IMR-90 (cell line): ENCODE data around the gene PRMT7. TPM values are rescaled to one million over a fixed set of nuclear protein-coding genes. Genes with fewer than 3 reads are reported as not detected.

Experiments
- ATAC-seq: fragments of 200-7000 bp; cut with Tn5 transposase; 2 replicates; pipeline ENCODE4 v1.9.1; 2020; ENCODE audit warnings: low read depth, mild to moderate bottlenecking, moderate library complexity
- BruUV-seq: library from RNA; stranded (reverse); fragments of 400-500 nt; replicated peaks from 2 replicates; lab custom pipeline; 2021; lab: Mats Ljungman, UMichigan
- CTCF ChIA-PET: fragments of 300-600 bp; formaldehyde crosslinking; extraction: SDS; loops from one replicate; lab custom pipeline; 2021; ENCODE audit warnings: antibody characterized with exemption; lab: Yijun Ruan, JAX
- POLR2A ChIA-PET: fragments of 300-600 bp; sonication (Branson Sonifier 250); formaldehyde crosslinking; loops from one replicate; lab custom pipeline; 2022; ENCODE audit warnings: antibody characterized with exemption; ENCODE audit not compliant: unreplicated experiment; lab: Charles Lee
- DNase-seq: peaks from one replicate; pipeline ENCODE4 v3.0.0; 2013
- H2AFZ ChIP-seq: replicated peaks from 2 replicates; pipeline ENCODE3; 2013; ENCODE audit warnings: low read length, mild to moderate bottlenecking; ENCODE audit not compliant: poor library complexity
- H2AK5ac ChIP-seq: 2 replicates; pipeline ENCODE4 v1.6.1; 2013; ENCODE audit warnings: low read depth, low read length, inconsistent platforms
- H2AK9ac ChIP-seq: replicated peaks from 2 replicates; pipeline ENCODE3; 2013; ENCODE audit warnings: mild to moderate bottlenecking, low read depth, low read length, moderate library complexity; ENCODE audit not compliant: poor library complexity
- H2BK120ac ChIP-seq: 2 replicates; pipeline ENCODE4 v1.6.1; 2013; ENCODE audit warnings: low read depth, low read length, inconsistent platforms
- H2BK15ac ChIP-seq: 3 replicates; pipeline ENCODE4 v1.6.1; 2013; ENCODE audit warnings: low read depth, low read length, inconsistent platforms
- H2BK20ac ChIP-seq: 2 replicates; pipeline ENCODE4 v1.6.1; 2013; ENCODE audit warnings: low read depth, mild to moderate bottlenecking, inconsistent platforms, low read length, moderate library complexity
- H2BK5ac ChIP-seq: 2 replicates; pipeline ENCODE4 v1.6.1; 2013; ENCODE audit warnings: mild to moderate bottlenecking, low read depth, low read length, inconsistent platforms; ENCODE audit not compliant: poor library complexity, severe bottlenecking
- H3K14ac ChIP-seq: replicated peaks from 2 replicates; pipeline ENCODE4 v1.6.1; 2013; ENCODE audit warnings: low read depth, low read length, inconsistent platforms
- H3K18ac ChIP-seq: 2 replicates; pipeline ENCODE4 v1.6.1; 2013; ENCODE audit warnings: low read depth, low read length, control low read depth
- H3K23ac ChIP-seq: 2 replicates; pipeline ENCODE4 v1.6.1; 2013; ENCODE audit warnings: low read depth, low read length, inconsistent platforms
- H3K27ac ChIP-seq: 2 replicates; pipeline ENCODE4 v1.5.1; 2013; ENCODE audit warnings: mild to moderate bottlenecking, control low read depth, low read length; ENCODE audit not compliant: insufficient read depth
- H3K27me3 ChIP-seq: 2 replicates; pipeline ENCODE4 v1.6.1; 2013; ENCODE audit warnings: low read length; ENCODE audit not compliant: control insufficient read depth, insufficient read depth
- H3K36me3 ChIP-seq: 2 replicates; pipeline ENCODE4 v1.6.1; 2013; ENCODE audit warnings: low read length, mixed read lengths; ENCODE audit not compliant: control insufficient read depth, insufficient read depth
- H3K4ac ChIP-seq: 2 replicates; pipeline ENCODE4 v1.6.1; 2013; ENCODE audit warnings: low read depth, low read length, inconsistent platforms
- H3K4me1 ChIP-seq: 2 replicates; pipeline ENCODE4 v1.6.1; 2013; ENCODE audit warnings: low read length, mixed read lengths; ENCODE audit not compliant: control insufficient read depth, insufficient read depth
- H3K4me2 ChIP-seq: 2 replicates; pipeline ENCODE4 v1.6.1; 2013; ENCODE audit warnings: low read depth, mild to moderate bottlenecking, control low read depth, low read length, moderate library complexity
- H3K4me3 ChIP-seq: 2 replicates; pipeline ENCODE4 v1.5.1; 2013; ENCODE audit warnings: low read depth, mild to moderate bottlenecking, control low read depth, low read length, moderate library complexity; ENCODE audit not compliant: insufficient read depth
- H3K56ac ChIP-seq: 2 replicates; pipeline ENCODE4 v1.6.1; 2013; ENCODE audit warnings: low read length, inconsistent platforms; ENCODE audit not compliant: insufficient read depth; ENCODE audit errors: extremely low read depth
- H3K79me1 ChIP-seq, 2 experiments: 2 replicates each; pipeline ENCODE4 v1.6.1; 2013; ENCODE audit warnings: low read length in 2 of 2, inconsistent platforms in 1 of 2, low read depth in 1 of 2
- H3K9ac ChIP-seq: 2 replicates; pipeline ENCODE4 v1.6.1; 2013; ENCODE audit warnings: low read depth, low read length, control low read depth
- H3K9me1 ChIP-seq: 2 replicates; pipeline ENCODE4 v1.6.1; 2013; ENCODE audit warnings: low read length, inconsistent platforms; ENCODE audit not compliant: insufficient read depth
- H3K9me3 ChIP-seq: 2 replicates; pipeline ENCODE4 v1.6.1; 2013; ENCODE audit warnings: low read length; ENCODE audit not compliant: control insufficient read depth, insufficient read depth
- H4K20me1 ChIP-seq: 2 replicates; pipeline ENCODE4 v1.6.1; 2013; ENCODE audit warnings: low read length, inconsistent platforms; ENCODE audit not compliant: insufficient read depth
- H4K5ac ChIP-seq: 2 replicates; pipeline ENCODE4 v1.6.1; 2013; ENCODE audit warnings: mild to moderate bottlenecking, low read depth, low read length, control low read depth
- H4K8ac ChIP-seq, 2 experiments: 2 replicates each; pipeline ENCODE4 v1.6.1; 2013; ENCODE audit warnings: low read depth in 2 of 2, low read length in 2 of 2, control low read depth in 1 of 2, inconsistent platforms in 1 of 2
- H4K91ac ChIP-seq: 2 replicates; pipeline ENCODE4 v1.6.1; 2013; ENCODE audit warnings: low read depth, low read length, inconsistent platforms; ENCODE audit not compliant: insufficient read depth
- CEBPB ChIP-seq: IDR thresholded peaks from 2 replicates; pipeline ENCODE4 v1.6.1; 2012; ENCODE audit warnings: low read depth, low read length, improper control_type of control experiment
- CHD1 ChIP-seq: IDR thresholded peaks from 2 replicates; pipeline ENCODE4 v1.6.1; 2012; ENCODE audit warnings: low read depth, low read length, improper control_type of control experiment
- FOS ChIP-seq: fragments of 150-350 bp; IDR thresholded peaks from 2 replicates; pipeline ENCODE4 v1.6.1; 2016; ENCODE audit warnings: low read depth, low read length
- MAFK ChIP-seq: IDR thresholded peaks from 2 replicates; pipeline ENCODE4 v1.6.1; 2012; ENCODE audit warnings: low read depth, low read length, improper control_type of control experiment
- MAZ ChIP-seq: IDR thresholded peaks from 2 replicates; pipeline ENCODE4 v1.6.1; 2012; ENCODE audit warnings: low read depth, mild to moderate bottlenecking, low read length, improper control_type of control experiment, moderate library complexity, borderline replicate concordance
- NFE2L2 ChIP-seq: fragments of 150-350 bp; IDR thresholded peaks from 2 replicates; pipeline ENCODE4 v1.6.1; 2016; ENCODE audit warnings: low read depth, mild to moderate bottlenecking, low read length
- RAD21 ChIP-seq: IDR thresholded peaks from 2 replicates; pipeline ENCODE4 v1.6.1; 2012; ENCODE audit warnings: low read length, improper control_type of control experiment
- RCOR1 ChIP-seq: IDR thresholded peaks from 2 replicates; pipeline ENCODE4 v1.6.1; 2012; ENCODE audit warnings: mild to moderate bottlenecking, low read length, improper control_type of control experiment; ENCODE audit not compliant: insufficient replicate concordance
- WGBS, 2 experiments: methylation state at CpG; one replicate each; pipeline versions ENCODE4 v1.1.5 to v1.1.7; 2013; ENCODE audit warnings: missing lambda C conversion rate in 2 of 2; ENCODE audit not compliant: insufficient read length in 1 of 2; ENCODE audit errors: extremely low coverage in 2 of 2; 5-methylcytosine and 5-hydroxymethylcytosine counted together
- dilution Hi-C: fragments of 300-500 bp; cut with HindIII; formaldehyde crosslinking; loops from one replicate; pipeline ENCODE4 v1.14.3; 2018; ENCODE audit warnings: low sequenced_read_pairs; ENCODE audit not compliant: unreplicated experiment
- in situ Hi-C: fragments of 300-500 bp; cut with MboI; formaldehyde crosslinking; loops from 3 replicates; pipeline ENCODE4 v1.14.3; 2019; ENCODE audit warnings: low sequenced_read_pairs, inconsistent platforms, mixed read lengths
- intact Hi-C: fragments of 100-400 bp; cut with micrococcal nuclease; formaldehyde crosslinking; loops from 2 replicates; pipeline ENCODE4 v1.10.0; 2022
- polyA plus RNA-seq, 3 experiments: library from polyadenylated mRNA; depleted of rRNA; stranded (reverse); fragments of >200 nt; gene quantifications; 2 replicates each; pipeline ENCODE4 v1.2.3, GENCODE V29; 2012; ENCODE audit warnings: low replicate concordance in 1 of 3
- total RNA-seq: library from RNA; depleted of rRNA; stranded (reverse); fragments of >200 nt; gene quantifications from 2 replicates; pipeline ENCODE4 v1.2.3, GENCODE V29; 2012
- TF ChIP-seq, protein P1 (sequence below): fragments of 150-350 bp; IDR thresholded peaks from 2 replicates; pipeline ENCODE4 v1.6.1; 2016; ENCODE audit warnings: low read depth, mild to moderate bottlenecking, low read length, moderate library complexity, borderline replicate concordance
- TF ChIP-seq, protein P2 (sequence below): fragments of 150-350 bp; IDR thresholded peaks from 2 replicates; pipeline ENCODE4 v1.6.1; 2017; ENCODE audit warnings: mild to moderate bottlenecking, antibody characterized with exemption, low read length, low read depth
- TF ChIP-seq, protein P3 (sequence below): conservative IDR thresholded peaks from 2 replicates; pipeline ENCODE4 v1.5.1; 2012; ENCODE audit warnings: mild to moderate bottlenecking, low read depth, low read length, improper control_type of control experiment

Gene PRMT7
- total and polyA plus RNA-seq, 2 of the 4 experiments (the other 2 are of a cell fraction), result 63.1 to 68.6 TPM

DNA sequence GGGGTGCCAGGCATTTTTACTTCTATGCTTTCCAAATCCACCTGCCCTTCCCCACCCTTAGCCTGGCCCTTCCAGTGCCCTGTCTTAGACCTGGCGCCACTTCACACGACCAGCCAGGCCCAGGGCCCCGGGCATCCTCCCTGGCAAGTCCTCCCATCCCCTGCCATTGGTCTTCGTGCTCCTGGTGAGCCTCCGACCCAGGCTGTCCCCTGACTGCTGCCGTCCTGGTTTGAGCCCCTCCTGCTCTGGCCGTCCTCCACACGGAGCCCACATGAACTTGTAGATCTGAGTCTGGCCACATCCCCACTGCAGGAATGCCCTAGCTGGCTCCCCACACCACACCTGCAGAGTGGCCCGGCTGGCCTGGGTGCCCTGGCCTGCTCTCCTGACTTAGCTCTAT, 44.0 kb downstream of the PRMT7 start:
- H2BK120ac ChIP-seq, result no peak overlapping the region
- in situ Hi-C loops, result no loop called here
- H3K4ac ChIP-seq, result no peak overlapping the region
- H3K18ac ChIP-seq, result no peak overlapping the region
- no peaks in the 10 kb centered on the region for H3K27me3 ChIP-seq
- H2BK15ac ChIP-seq, result no peak overlapping the region
- BruUV-seq, result no TSS peak
- H3K27ac ChIP-seq, result no peak overlapping the region
- dilution Hi-C loops, result no loop called here
- no peak overlapping the region for H4K91ac ChIP-seq
- no peak overlapping the region for H4K5ac ChIP-seq
- no peaks in the 10 kb centered on the region for H3K9me3 ChIP-seq
- peaks cover 68% of the 10 kb centered on the region for H3K36me3 ChIP-seq
- DNase-seq, result no peak
- H3K23ac ChIP-seq, result no peak overlapping the region
- POLR2A ChIA-PET, result no interaction called here
- no peaks in the 10 kb centered on the region for H3K9me1 ChIP-seq
- H2AFZ ChIP-seq, result no peak overlapping the region
- TF ChIP-seq CEBPB, result no peak
- TF ChIP-seq NFE2L2, result no peak
- no peak for TF ChIP-seq MAFK
- no peak for TF ChIP-seq CHD1
- TF ChIP-seq, protein P1, sequence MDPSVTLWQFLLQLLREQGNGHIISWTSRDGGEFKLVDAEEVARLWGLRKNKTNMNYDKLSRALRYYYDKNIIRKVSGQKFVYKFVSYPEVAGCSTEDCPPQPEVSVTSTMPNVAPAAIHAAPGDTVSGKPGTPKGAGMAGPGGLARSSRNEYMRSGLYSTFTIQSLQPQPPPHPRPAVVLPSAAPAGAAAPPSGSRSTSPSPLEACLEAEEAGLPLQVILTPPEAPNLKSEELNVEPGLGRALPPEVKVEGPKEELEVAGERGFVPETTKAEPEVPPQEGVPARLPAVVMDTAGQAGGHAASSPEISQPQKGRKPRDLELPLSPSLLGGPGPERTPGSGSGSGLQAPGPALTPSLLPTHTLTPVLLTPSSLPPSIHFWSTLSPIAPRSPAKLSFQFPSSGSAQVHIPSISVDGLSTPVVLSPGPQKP, result no peak
- TF ChIP-seq MAZ, result no peak
- TF ChIP-seq RAD21, result no peak
- TF ChIP-seq RCOR1, result no peak
- TF ChIP-seq FOS, result no peak
- TF ChIP-seq, protein P2, sequence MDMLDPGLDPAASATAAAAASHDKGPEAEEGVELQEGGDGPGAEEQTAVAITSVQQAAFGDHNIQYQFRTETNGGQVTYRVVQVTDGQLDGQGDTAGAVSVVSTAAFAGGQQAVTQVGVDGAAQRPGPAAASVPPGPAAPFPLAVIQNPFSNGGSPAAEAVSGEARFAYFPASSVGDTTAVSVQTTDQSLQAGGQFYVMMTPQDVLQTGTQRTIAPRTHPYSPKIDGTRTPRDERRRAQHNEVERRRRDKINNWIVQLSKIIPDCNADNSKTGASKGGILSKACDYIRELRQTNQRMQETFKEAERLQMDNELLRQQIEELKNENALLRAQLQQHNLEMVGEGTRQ, result no peak
- TF ChIP-seq, protein P3, sequence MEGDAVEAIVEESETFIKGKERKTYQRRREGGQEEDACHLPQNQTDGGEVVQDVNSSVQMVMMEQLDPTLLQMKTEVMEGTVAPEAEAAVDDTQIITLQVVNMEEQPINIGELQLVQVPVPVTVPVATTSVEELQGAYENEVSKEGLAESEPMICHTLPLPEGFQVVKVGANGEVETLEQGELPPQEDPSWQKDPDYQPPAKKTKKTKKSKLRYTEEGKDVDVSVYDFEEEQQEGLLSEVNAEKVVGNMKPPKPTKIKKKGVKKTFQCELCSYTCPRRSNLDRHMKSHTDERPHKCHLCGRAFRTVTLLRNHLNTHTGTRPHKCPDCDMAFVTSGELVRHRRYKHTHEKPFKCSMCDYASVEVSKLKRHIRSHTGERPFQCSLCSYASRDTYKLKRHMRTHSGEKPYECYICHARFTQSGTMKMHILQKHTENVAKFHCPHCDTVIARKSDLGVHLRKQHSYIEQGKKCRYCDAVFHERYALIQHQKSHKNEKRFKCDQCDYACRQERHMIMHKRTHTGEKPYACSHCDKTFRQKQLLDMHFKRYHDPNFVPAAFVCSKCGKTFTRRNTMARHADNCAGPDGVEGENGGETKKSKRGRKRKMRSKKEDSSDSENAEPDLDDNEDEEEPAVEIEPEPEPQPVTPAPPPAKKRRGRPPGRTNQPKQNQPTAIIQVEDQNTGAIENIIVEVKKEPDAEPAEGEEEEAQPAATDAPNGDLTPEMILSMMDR, result no peak
- no peak overlapping the region for H3K4me3 ChIP-seq
- H2BK20ac ChIP-seq, result no peak overlapping the region
- no peak overlapping the region for H3K9ac ChIP-seq
- H3K79me1 ChIP-seq, result no peaks in the 10 kb centered on the region; a peak in 1 of 4 replicates
- intact Hi-C loops, result no loop called here
- no peak overlapping the region for H3K14ac ChIP-seq
- ATAC-seq, result no peak
- no peak overlapping the region for H2BK5ac ChIP-seq
- H3K4me2 ChIP-seq, result no peak overlapping the region
- H2AK5ac ChIP-seq, result no peak overlapping the region
- 96% methylated on average over 5 of the region's 9 CpGs; no CpG with 5 or more reads in 1 of the 2 experiments for WGBS, 2 experiments
- CTCF ChIA-PET, result no interaction called here
- H3K56ac ChIP-seq, result no peak overlapping the region
- no peak overlapping the region for H4K8ac ChIP-seq
- H2AK9ac ChIP-seq, result no peak overlapping the region
- H3K4me1 ChIP-seq, result no peaks in the 10 kb centered on the region
- H4K20me1 ChIP-seq, result no peaks in the 10 kb centered on the region; the same call in 1 of the 2 replicates
